ENCODE measurements around the gene CRYL1.

- TF ChIP-seq, protein P1, sequence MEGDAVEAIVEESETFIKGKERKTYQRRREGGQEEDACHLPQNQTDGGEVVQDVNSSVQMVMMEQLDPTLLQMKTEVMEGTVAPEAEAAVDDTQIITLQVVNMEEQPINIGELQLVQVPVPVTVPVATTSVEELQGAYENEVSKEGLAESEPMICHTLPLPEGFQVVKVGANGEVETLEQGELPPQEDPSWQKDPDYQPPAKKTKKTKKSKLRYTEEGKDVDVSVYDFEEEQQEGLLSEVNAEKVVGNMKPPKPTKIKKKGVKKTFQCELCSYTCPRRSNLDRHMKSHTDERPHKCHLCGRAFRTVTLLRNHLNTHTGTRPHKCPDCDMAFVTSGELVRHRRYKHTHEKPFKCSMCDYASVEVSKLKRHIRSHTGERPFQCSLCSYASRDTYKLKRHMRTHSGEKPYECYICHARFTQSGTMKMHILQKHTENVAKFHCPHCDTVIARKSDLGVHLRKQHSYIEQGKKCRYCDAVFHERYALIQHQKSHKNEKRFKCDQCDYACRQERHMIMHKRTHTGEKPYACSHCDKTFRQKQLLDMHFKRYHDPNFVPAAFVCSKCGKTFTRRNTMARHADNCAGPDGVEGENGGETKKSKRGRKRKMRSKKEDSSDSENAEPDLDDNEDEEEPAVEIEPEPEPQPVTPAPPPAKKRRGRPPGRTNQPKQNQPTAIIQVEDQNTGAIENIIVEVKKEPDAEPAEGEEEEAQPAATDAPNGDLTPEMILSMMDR (conservative IDR thresholded peaks at IDR 0.05), result no peak
- no peak for TF ChIP-seq ZFX (IDR thresholded peaks at IDR 0.05)
These were observed 122.8 kb downstream of the CRYL1 start for GRCh38 chr13:20402881-20403280.

Measured in C4-2B (cell line).